HG03520 (cell line): ENCODE measurements around the gene RPF1.
"Not testable (repeated sequence)": the region's sequence is repeated elsewhere in the genome, so short reads cannot be mapped to it uniquely, and the experiment has no call there.

Experiments used
- ATAC-seq: cut with Tn5 transposase; IDR thresholded peaks from one replicate; pipeline ENCODE4 v1.9.1; 2021; ENCODE audit warnings: mild to moderate bottlenecking, moderate library complexity; ENCODE audit not compliant: unreplicated experiment

The RPF1 gene

GRCh38 chr1:84478876-84479868, at the start of gene RPF1:
Gene RPF1 (plus strand): TSS chr1:84479266. CDS start chr1:84479282, 16 bp downstream.
- peak; percentile 90 for ATAC-seq

- no peak for ATAC-seq
Measured at GRCh38 chr1:84430546-84430945, 48.5 kb upstream of the RPF1 start.

- ATAC-seq, result peak; percentile 51
Measured at GRCh38 chr1:84433258-84434080, 45.6 kb upstream of the RPF1 start.

- ATAC-seq, result no peak
Measured at GRCh38 chr1:84434081-84434769, 44.8 kb upstream of the RPF1 start.

GRCh38 chr1:84434801-84435549, 44.1 kb upstream of the RPF1 start:
- no peak for ATAC-seq

- ATAC-seq, result no peak
Measured at GRCh38 chr1:84436876-84437655, 42.0 kb upstream of the RPF1 start.

GRCh38 chr1:84442256-84442655, 36.8 kb upstream of the RPF1 start:
- ATAC-seq, result peak; percentile 97

- ATAC-seq, result not testable (repeated sequence)
Measured at GRCh38 chr1:84442747-84443646, 36.1 kb upstream of the RPF1 start.

GRCh38 chr1:84448704-84449103, 30.4 kb upstream of the RPF1 start:
- ATAC-seq, result not testable (repeated sequence)

- no peak for ATAC-seq
Measured at GRCh38 chr1:84450910-84451309, 28.2 kb upstream of the RPF1 start.

- ATAC-seq, result no peak
Measured at GRCh38 chr1:84452436-84452835, 26.6 kb upstream of the RPF1 start.

- ATAC-seq, result no peak
Measured at GRCh38 chr1:84462118-84462517, 16.9 kb upstream of the RPF1 start.

GRCh38 chr1:84467298-84467697, 11.8 kb upstream of the RPF1 start:
- ATAC-seq, result no peak

- no peak for ATAC-seq
Measured at GRCh38 chr1:84476225-84476624, 2.8 kb upstream of the RPF1 start.

GRCh38 chr1:84479998-84480397, 932 bp downstream of the RPF1 start:
- peak; percentile 24 for ATAC-seq

- ATAC-seq, result no peak
Measured at GRCh38 chr1:84480650-84481049, 1.6 kb downstream of the RPF1 start.

- no peak for ATAC-seq
Measured at GRCh38 chr1:84481317-84481716, 2.3 kb downstream of the RPF1 start.

GRCh38 chr1:84488107-84488506, 9.0 kb downstream of the RPF1 start:
- no peak for ATAC-seq

GRCh38 chr1:84489766-84490165, 10.7 kb downstream of the RPF1 start:
- no peak for ATAC-seq
